Natural killer cell treated with Interleukin-12 subunit alpha and Interleukin-12 subunit beta and Interleukin-15 and Interleukin-18, amount 100 ng/mL, for 72 hours (primary cell): ENCODE data around the gene ZNF280D. TPM values are rescaled to one million over a fixed set of nuclear protein-coding genes. Genes with fewer than 3 reads are reported as not detected.

Experiments used
- total RNA-seq, 2 donors: library from RNA; stranded (reverse); gene quantifications; one replicate each; pipeline ENCODE4 v1.2.3, GENCODE V29; 2022

ZNF280D gene
- total RNA-seq, 2 donors from 2014 or later, result 24.4 to 25.0 TPM

Other genes with a start within 250 kb of the ZNF280D start
- gene TCF12, start 185.1 kb upstream of the ZNF280D start, total RNA-seq, result 100 to 1,000 TPM in 1 of 2 donors, 10 to 100 TPM in 1; 69.4 to 140 TPM